ENCODE results near the gene ACBD6.

Gene ACBD6

DNA sequence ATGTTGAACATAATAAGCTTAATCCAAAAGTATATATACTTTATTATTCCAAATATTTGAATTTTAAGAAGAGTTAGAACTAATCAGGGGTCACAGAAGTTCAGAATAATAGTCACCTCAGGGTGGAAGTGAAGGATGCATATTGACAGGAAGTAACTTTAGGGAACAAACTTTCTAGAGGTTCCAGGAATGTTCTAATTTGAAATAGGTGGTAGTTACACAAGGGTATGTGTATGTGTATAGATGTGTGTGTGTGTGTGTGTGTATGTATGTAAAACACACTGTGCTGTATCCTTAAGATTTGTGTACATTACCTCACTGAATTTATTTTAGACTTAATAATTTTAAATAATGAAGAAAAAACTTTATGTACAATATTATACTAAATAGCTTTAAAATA lies 110.4 kb downstream of the ACBD6 start:
- TF ChIP-seq SIN3A (IDR thresholded peaks at IDR 0.05; ENCODE audit: borderline replicate concordance, insufficient read depth, low read length): no peak
- TF ChIP-seq TAF1 (IDR thresholded peaks at IDR 0.05; ENCODE audit: borderline replicate concordance, insufficient read depth, low read length): no peak
- TF ChIP-seq, protein P1, sequence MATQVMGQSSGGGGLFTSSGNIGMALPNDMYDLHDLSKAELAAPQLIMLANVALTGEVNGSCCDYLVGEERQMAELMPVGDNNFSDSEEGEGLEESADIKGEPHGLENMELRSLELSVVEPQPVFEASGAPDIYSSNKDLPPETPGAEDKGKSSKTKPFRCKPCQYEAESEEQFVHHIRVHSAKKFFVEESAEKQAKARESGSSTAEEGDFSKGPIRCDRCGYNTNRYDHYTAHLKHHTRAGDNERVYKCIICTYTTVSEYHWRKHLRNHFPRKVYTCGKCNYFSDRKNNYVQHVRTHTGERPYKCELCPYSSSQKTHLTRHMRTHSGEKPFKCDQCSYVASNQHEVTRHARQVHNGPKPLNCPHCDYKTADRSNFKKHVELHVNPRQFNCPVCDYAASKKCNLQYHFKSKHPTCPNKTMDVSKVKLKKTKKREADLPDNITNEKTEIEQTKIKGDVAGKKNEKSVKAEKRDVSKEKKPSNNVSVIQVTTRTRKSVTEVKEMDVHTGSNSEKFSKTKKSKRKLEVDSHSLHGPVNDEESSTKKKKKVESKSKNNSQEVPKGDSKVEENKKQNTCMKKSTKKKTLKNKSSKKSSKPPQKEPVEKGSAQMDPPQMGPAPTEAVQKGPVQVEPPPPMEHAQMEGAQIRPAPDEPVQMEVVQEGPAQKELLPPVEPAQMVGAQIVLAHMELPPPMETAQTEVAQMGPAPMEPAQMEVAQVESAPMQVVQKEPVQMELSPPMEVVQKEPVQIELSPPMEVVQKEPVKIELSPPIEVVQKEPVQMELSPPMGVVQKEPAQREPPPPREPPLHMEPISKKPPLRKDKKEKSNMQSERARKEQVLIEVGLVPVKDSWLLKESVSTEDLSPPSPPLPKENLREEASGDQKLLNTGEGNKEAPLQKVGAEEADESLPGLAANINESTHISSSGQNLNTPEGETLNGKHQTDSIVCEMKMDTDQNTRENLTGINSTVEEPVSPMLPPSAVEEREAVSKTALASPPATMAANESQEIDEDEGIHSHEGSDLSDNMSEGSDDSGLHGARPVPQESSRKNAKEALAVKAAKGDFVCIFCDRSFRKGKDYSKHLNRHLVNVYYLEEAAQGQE (IDR thresholded peaks at IDR 0.05; ENCODE audit: insufficient read depth in 1 of 2, low read depth in 2 of 2, low read length in 2 of 2): no peak
- TF ChIP-seq FOXP2 (optimal IDR thresholded peaks at IDR 0.05; ENCODE audit: borderline replicate concordance, extremely low read depth, extremely low read length, insufficient read depth): no peak
- no peak for TF ChIP-seq POLR2AphosphoS5 (IDR thresholded peaks at IDR 0.05; ENCODE audit: low read depth, low read length)

DNA sequence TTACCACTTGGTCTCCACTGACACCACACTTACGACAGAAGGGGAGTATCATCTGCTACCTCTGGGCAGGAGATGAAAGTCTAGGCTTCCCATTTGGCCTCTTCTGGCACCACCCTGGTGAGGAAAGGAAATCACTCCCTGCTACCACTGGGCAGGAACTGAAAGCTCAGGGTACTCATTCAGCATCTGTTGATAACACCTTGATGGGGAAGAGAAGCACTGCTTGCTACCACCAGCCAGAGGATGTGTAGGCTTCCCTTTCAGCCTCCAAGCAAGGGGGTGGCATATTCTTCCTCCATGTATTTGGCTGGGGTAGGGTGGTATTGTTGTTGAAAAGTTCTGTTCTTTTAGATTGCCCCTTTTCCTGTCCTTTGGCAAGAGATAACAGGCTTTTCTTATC lies 115.0 kb downstream of the ACBD6 start:
- TF ChIP-seq TAF1 (IDR thresholded peaks at IDR 0.05; ENCODE audit: borderline replicate concordance, insufficient read depth, low read length) (no peak), FOXP2 (optimal IDR thresholded peaks at IDR 0.05; ENCODE audit: borderline replicate concordance, extremely low read depth, extremely low read length, insufficient read depth) (no peak), SIN3A (IDR thresholded peaks at IDR 0.05; ENCODE audit: borderline replicate concordance, insufficient read depth, low read length) (no peak), POLR2AphosphoS5 (IDR thresholded peaks at IDR 0.05; ENCODE audit: low read depth, low read length) (no peak)
- TF ChIP-seq, protein P1 (IDR thresholded peaks at IDR 0.05; ENCODE audit: insufficient read depth in 1 of 2, low read depth in 2 of 2, low read length in 2 of 2): no peak

DNA sequence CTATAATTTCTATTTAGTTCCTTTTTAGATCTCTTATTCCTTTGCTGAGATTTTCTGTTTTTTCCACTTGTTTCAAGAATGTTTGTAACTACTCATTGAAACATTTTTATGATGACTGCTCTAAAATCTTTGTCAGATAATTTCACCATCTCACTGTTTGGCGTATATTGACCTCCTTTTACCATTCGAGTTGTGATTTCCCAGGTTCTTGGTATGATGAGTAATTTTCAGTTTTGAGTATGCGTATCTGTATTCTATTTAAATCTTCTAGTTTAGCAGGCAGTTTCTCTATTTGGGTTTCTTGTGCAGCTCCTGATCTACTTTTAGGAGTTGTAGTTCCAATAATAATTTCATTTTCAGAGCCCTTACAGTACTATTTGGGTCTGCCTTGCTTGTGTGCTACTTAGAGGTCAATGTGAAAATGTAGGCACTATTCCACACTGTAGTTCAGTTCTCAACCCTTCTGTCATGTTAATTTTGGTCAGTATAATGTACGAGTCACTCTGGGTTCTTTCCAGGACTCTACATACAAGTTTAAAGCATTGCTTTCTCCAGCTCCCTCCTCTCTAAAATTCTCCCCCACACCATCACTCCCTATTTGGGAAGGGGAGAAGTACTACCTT lies 115.5 kb downstream of the ACBD6 start:
- TF ChIP-seq TAF1 (IDR thresholded peaks at IDR 0.05; ENCODE audit: borderline replicate concordance, insufficient read depth, low read length) (no peak), POLR2AphosphoS5 (IDR thresholded peaks at IDR 0.05; ENCODE audit: low read depth, low read length) (no peak)

DNA sequence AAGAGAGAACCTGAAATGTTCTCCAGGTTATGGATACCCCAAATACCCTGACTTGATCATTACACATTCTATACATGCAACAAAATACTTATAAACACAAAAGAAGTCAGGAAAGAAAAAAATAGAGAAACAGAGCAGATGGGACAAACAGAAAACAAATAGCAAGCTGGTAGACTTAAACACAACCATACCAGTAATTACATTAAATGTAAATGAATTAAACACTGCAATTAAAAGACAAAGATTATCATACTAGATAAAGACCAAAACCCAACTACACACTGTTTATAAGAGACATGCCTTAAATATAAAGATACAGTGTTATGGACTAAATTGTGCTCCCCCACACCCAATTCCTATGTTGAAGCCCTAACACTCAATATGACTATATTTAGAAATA lies 117.2 kb downstream of the ACBD6 start:
- TF ChIP-seq FOXP2 (optimal IDR thresholded peaks at IDR 0.05; ENCODE audit: borderline replicate concordance, extremely low read depth, extremely low read length, insufficient read depth) (no peak), POLR2AphosphoS5 (IDR thresholded peaks at IDR 0.05; ENCODE audit: low read depth, low read length) (no peak), SIN3A (IDR thresholded peaks at IDR 0.05; ENCODE audit: borderline replicate concordance, insufficient read depth, low read length) (no peak), TAF1 (IDR thresholded peaks at IDR 0.05; ENCODE audit: borderline replicate concordance, insufficient read depth, low read length) (no peak)
- TF ChIP-seq, protein P1 (IDR thresholded peaks at IDR 0.05; ENCODE audit: insufficient read depth in 1 of 2, low read depth in 2 of 2, low read length in 2 of 2): no peak

DNA sequence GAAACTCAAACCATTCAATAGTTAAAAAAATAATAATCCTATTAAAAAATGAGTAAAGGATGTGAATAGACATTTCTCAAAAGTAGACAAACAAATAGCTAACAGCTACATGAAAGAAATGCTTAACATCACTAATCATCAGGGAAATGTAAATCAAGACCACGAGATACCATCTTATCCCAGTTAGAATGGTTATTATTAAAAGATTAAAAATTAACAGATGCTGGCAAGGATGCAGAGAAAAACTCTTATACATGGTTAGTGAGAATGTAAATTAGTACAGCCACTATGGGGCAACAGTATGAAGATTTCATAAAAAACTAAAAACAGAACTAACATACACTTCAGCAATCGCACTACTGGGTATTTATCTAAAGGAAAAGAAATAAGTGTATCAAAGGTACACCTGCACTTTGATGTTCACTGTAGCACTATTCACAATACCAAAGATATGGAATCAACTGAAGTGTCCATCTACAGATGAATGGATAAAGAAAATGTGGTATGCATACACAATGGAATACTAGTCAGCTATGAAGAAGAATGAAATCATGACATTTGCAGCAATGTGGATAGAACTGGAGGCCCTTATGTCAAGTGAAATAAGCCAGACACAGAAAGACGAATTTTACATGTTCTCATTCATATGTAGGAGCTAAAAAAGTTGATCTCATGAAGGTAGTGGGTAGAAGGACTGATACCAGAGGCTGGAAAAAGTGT lies 117.9 kb downstream of the ACBD6 start:
- TF ChIP-seq FOXP2 (optimal IDR thresholded peaks at IDR 0.05; ENCODE audit: borderline replicate concordance, extremely low read depth, extremely low read length, insufficient read depth) (no peak), SIN3A (IDR thresholded peaks at IDR 0.05; ENCODE audit: borderline replicate concordance, insufficient read depth, low read length) (no peak)
